ENCODE measurements around the gene PLCB1. TPM values are rescaled to one million over a fixed set of nuclear protein-coding genes. Genes with fewer than 3 reads are reported as not detected.

Gene PLCB1
- total and polyA plus RNA-seq, 2 experiments from 2014 or later = 14.9 to 20.7 TPM

DNA sequence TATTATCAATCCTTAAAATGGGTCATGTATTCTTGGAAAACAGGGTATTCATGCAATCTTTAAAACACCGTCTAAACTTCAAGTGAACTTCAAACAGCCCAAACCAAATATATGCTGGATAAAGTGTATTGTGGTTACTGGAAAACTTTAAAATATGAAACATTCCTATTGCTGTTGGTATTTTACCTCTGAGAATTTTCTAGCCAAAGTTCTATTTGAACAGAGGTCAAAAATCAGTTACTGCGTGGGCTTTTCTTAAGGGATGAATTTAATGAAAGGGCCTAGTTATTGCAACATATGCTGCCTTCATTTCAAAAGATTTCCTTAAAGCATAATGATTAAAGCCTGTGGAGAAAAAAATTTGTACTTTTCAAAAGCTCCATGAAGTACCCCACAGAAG lies 436.0 kb downstream of the PLCB1 start:
- no peaks in the 10 kb centered on the region for H3K27me3 Mint-ChIP-seq (ENCODE audit: insufficient read depth, low read depth, poor library complexity)
- Histone ChIP-seq H2AFZ (no peak overlapping the region), H3K9me2 (ENCODE audit: insufficient read depth) (0 out of 2 replicates have a peak, but pooled peaks cover 2% of the 10 kb centered on the region), H3K27ac (ENCODE audit: low read depth) (no peak overlapping the region), H3K4me2 (no peak overlapping the region), H3K4me3 (no peak overlapping the region), H4K20me1 (replicated peaks; ENCODE audit: insufficient read depth) (no peaks in the 10 kb centered on the region), H3K27me3 (ENCODE audit: insufficient read depth) (no peaks in the 10 kb centered on the region), H3F3A (replicated peaks; ENCODE audit: low read depth) (no peaks in the 10 kb centered on the region), H3K4me1 (ENCODE audit: insufficient read depth) (no peaks in the 10 kb centered on the region), H3K79me2 (replicated peaks; ENCODE audit: insufficient read depth) (no peaks in the 10 kb centered on the region), H3K36me3 (ENCODE audit: insufficient read depth) (no peaks in the 10 kb centered on the region)
- H3K9me3 Mint-ChIP-seq = peaks cover 4% of the 10 kb centered on the region; the same call in 1 of the 3 replicates
- H3K27ac Mint-ChIP-seq = no peak overlapping the region
- H3K36me3 Mint-ChIP-seq (ENCODE audit: low read depth) = no peaks in the 10 kb centered on the region
- H3K4me1 Mint-ChIP-seq = peaks cover 2% of the 10 kb centered on the region; the same call in 1 of the 3 replicates
- no peak overlapping the region for H3K4me3 Mint-ChIP-seq
- DNase-seq (ENCODE audit: low spot score) (no peak), ATAC-seq (no peak)
- TF ChIP-seq, protein P1, sequence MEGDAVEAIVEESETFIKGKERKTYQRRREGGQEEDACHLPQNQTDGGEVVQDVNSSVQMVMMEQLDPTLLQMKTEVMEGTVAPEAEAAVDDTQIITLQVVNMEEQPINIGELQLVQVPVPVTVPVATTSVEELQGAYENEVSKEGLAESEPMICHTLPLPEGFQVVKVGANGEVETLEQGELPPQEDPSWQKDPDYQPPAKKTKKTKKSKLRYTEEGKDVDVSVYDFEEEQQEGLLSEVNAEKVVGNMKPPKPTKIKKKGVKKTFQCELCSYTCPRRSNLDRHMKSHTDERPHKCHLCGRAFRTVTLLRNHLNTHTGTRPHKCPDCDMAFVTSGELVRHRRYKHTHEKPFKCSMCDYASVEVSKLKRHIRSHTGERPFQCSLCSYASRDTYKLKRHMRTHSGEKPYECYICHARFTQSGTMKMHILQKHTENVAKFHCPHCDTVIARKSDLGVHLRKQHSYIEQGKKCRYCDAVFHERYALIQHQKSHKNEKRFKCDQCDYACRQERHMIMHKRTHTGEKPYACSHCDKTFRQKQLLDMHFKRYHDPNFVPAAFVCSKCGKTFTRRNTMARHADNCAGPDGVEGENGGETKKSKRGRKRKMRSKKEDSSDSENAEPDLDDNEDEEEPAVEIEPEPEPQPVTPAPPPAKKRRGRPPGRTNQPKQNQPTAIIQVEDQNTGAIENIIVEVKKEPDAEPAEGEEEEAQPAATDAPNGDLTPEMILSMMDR (conservative IDR thresholded peaks at IDR 0.05; ENCODE audit: low read depth in 2 of 2) = no peak
- TF ChIP-seq NANOG (IDR thresholded peaks at IDR 0.05; ENCODE audit: borderline replicate concordance) = no peak
- no peak for TF ChIP-seq JUNB (IDR thresholded peaks at IDR 0.05; ENCODE audit: unreplicated experiment)
- TF ChIP-seq, protein P2, sequence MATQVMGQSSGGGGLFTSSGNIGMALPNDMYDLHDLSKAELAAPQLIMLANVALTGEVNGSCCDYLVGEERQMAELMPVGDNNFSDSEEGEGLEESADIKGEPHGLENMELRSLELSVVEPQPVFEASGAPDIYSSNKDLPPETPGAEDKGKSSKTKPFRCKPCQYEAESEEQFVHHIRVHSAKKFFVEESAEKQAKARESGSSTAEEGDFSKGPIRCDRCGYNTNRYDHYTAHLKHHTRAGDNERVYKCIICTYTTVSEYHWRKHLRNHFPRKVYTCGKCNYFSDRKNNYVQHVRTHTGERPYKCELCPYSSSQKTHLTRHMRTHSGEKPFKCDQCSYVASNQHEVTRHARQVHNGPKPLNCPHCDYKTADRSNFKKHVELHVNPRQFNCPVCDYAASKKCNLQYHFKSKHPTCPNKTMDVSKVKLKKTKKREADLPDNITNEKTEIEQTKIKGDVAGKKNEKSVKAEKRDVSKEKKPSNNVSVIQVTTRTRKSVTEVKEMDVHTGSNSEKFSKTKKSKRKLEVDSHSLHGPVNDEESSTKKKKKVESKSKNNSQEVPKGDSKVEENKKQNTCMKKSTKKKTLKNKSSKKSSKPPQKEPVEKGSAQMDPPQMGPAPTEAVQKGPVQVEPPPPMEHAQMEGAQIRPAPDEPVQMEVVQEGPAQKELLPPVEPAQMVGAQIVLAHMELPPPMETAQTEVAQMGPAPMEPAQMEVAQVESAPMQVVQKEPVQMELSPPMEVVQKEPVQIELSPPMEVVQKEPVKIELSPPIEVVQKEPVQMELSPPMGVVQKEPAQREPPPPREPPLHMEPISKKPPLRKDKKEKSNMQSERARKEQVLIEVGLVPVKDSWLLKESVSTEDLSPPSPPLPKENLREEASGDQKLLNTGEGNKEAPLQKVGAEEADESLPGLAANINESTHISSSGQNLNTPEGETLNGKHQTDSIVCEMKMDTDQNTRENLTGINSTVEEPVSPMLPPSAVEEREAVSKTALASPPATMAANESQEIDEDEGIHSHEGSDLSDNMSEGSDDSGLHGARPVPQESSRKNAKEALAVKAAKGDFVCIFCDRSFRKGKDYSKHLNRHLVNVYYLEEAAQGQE (IDR thresholded peaks at IDR 0.05; ENCODE audit: unreplicated experiment) = no peak
- TF ChIP-seq CREB1 (CRISPR knock-in tag; IDR thresholded peaks at IDR 0.05; ENCODE audit: low read depth) = no peak
- no peak for TF ChIP-seq STAT1 (IDR thresholded peaks at IDR 0.05; ENCODE audit: unreplicated experiment)
- no peak for TF ChIP-seq EZH2phosphoT487 (IDR thresholded peaks at IDR 0.05; ENCODE audit: unreplicated experiment)
- no peak for TF ChIP-seq ZNF114 (CRISPR knock-in tag; IDR thresholded peaks at IDR 0.05)
- TF ChIP-seq, protein P3, sequence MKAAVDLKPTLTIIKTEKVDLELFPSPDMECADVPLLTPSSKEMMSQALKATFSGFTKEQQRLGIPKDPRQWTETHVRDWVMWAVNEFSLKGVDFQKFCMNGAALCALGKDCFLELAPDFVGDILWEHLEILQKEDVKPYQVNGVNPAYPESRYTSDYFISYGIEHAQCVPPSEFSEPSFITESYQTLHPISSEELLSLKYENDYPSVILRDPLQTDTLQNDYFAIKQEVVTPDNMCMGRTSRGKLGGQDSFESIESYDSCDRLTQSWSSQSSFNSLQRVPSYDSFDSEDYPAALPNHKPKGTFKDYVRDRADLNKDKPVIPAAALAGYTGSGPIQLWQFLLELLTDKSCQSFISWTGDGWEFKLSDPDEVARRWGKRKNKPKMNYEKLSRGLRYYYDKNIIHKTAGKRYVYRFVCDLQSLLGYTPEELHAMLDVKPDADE (IDR thresholded peaks at IDR 0.05) = no peak
- no peak for TF ChIP-seq POLR2AphosphoS5 (IDR thresholded peaks at IDR 0.05; ENCODE audit: low read depth)
- TF ChIP-seq EZH2 (IDR thresholded peaks at IDR 0.05; ENCODE audit: low read depth, unreplicated experiment) = no peak
- TF ChIP-seq, protein P4, sequence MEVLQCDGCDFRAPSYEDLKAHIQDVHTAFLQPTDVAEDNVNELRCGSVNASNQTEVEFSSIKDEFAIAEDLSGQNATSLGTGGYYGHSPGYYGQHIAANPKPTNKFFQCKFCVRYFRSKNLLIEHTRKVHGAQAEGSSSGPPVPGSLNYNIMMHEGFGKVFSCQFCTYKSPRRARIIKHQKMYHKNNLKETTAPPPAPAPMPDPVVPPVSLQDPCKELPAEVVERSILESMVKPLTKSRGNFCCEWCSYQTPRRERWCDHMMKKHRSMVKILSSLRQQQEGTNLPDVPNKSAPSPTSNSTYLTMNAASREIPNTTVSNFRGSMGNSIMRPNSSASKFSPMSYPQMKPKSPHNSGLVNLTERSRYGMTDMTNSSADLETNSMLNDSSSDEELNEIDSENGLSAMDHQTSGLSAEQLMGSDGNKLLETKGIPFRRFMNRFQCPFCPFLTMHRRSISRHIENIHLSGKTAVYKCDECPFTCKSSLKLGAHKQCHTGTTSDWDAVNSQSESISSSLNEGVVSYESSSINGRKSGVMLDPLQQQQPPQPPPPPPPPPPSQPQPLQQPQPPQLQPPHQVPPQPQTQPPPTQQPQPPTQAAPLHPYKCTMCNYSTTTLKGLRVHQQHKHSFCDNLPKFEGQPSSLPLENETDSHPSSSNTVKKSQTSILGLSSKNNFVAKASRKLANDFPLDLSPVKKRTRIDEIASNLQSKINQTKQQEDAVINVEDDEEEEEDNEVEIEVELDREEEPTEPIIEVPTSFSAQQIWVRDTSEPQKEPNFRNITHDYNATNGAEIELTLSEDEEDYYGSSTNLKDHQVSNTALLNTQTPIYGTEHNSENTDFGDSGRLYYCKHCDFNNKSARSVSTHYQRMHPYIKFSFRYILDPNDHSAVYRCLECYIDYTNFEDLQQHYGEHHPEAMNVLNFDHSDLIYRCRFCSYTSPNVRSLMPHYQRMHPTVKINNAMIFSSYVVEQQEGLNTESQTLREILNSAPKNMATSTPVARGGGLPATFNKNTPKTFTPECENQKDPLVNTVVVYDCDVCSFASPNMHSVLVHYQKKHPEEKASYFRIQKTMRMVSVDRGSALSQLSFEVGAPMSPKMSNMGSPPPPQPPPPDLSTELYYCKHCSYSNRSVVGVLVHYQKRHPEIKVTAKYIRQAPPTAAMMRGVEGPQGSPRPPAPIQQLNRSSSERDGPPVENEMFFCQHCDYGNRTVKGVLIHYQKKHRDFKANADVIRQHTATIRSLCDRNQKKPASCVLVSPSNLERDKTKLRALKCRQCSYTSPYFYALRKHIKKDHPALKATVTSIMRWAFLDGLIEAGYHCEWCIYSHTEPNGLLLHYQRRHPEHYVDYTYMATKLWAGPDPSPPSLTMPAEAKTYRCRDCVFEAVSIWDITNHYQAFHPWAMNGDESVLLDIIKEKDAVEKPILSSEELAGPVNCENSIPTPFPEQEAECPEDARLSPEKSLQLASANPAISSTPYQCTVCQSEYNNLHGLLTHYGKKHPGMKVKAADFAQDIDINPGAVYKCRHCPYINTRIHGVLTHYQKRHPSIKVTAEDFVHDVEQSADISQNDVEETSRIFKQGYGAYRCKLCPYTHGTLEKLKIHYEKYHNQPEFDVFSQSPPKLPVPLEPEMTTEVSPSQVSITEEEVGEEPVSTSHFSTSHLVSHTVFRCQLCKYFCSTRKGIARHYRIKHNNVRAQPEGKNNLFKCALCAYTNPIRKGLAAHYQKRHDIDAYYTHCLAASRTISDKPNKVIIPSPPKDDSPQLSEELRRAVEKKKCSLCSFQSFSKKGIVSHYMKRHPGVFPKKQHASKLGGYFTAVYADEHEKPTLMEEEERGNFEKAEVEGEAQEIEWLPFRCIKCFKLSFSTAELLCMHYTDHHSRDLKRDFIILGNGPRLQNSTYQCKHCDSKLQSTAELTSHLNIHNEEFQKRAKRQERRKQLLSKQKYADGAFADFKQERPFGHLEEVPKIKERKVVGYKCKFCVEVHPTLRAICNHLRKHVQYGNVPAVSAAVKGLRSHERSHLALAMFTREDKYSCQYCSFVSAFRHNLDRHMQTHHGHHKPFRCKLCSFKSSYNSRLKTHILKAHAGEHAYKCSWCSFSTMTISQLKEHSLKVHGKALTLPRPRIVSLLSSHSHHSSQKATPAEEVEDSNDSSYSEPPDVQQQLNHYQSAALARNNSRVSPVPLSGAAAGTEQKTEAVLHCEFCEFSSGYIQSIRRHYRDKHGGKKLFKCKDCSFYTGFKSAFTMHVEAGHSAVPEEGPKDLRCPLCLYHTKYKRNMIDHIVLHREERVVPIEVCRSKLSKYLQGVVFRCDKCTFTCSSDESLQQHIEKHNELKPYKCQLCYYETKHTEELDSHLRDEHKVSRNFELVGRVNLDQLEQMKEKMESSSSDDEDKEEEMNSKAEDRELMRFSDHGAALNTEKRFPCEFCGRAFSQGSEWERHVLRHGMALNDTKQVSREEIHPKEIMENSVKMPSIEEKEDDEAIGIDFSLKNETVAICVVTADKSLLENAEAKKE (CRISPR knock-in tag; IDR thresholded peaks at IDR 0.05) = no peak
